AML-193 (cell line): ENCODE results near the gene RABGGTA.

Source experiments
- DNase-seq, 2 experiments: peaks; one replicate each; lab custom pipeline; 2025; lab: John Stamatoyannopoulos, UW

The RABGGTA gene

DNA sequence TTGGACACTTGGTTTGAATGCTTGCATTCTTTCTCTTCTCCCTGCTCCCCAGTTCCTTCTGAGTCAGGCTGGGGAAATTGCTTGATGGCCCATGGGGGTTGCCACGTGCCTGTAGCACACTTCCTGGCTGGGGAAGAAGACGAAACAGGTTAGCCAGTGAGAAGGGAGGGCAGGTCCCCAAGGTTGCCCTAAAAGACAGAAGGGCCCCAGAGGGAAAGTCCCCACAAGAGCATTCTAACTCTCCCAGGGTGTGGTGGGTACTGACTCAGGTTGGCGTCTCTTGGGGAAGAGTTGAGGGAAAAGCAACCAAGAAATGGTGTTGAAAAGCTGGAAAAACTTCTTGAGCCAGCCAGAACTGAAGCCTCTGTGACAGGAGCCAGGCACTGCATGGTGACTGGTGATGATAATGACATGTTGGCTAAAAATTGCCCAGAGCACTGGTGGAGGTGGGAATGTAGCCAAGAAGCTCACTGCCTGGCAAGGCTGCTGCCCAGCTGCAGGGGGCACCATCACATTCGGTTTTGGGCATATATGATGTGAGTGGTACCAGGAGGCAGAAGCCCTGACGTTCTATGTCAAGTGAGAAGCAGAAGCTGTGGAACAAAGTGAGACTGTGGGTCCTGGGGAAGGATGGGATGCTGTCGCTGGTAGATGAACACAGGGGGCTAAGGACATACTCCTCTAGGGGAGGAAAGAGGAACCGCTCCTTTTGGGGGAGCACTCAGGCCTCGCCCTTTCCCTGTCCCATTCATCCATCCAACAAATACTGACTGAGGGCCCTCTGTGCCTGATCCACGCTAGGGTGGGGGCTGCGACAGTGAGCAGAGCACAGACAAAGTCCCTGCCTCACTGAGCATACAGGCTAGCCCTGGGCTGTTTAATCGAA is 8.1 kb upstream of the RABGGTA start:
- DNase-seq: peak; percentile 26 to 38

DNA sequence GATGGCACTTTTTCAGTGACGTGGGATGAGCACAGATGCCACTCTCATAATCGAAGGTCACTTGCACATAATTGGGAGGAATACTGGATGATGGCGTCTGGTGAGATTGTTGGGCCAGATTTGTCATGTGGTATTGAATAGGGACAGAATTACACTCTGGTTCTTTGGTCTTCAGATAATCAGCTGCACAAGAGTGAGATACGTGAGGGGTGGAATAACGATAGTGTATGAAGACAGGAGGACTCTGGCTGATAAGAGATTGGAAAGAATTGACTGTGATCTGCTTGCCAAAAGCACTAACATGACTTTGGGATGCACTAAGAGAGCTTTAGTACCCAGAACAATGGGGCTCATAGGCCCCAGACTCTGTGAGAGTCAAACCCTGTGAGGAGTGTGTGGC is 7.0 kb upstream of the RABGGTA start:
- no peak for DNase-seq

DNA sequence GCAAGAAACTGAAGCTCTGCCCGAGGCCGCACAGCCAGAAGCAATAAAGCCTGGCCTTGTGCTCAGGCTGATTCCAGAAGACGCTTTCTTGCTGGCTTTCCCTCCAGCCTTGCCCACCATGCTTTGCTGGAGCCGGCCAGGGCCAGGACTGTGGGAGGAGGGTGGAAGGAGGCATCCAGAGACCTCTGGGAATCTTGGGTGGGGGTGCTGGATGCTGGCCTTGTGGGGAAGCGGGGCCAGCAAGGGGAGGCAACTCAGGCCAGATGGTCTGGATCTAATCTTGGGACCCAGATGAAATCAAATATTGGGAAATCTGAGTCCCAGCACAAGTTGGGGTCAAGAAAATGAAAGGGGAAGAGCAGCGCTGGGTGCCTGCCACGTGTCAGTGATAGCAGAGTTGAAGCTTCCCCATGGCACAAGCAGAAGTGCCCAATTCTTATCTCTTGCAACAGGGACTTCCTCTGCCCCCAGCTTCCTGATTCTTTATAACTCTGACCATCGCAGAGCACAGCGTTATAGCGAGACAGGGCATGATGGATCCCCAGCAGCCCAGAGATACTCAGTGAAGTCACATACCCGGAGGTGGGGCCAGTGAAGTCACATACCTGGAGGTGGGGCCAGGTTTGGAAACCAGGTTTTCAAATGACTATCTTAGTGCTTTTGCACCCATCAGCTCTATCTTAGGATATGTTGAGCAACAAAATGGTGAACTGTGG is 6.4 kb upstream of the RABGGTA start:
- DNase-seq: peak; percentile 81 to 82

DNA sequence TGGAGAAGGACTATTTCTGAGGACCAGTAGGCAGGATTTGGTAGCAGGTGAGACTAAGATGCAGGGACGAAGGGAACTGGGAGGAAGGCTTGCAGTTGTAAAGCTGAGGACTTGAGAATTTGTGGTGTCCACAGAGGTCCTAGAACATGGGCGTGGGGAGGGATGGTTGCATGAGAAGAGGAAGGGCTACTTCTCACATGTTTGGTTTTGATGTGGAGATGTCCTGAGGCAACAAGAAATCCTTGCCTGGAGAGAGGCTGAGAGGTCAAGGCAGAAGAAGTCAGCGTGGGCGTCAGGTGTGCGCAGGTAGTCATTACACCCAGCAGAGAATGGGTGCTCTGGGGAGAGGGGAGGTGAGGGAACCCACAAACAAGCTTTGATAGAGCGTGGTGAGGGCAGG is 5.7 kb upstream of the RABGGTA start:
- DNase-seq: no peak

DNA sequence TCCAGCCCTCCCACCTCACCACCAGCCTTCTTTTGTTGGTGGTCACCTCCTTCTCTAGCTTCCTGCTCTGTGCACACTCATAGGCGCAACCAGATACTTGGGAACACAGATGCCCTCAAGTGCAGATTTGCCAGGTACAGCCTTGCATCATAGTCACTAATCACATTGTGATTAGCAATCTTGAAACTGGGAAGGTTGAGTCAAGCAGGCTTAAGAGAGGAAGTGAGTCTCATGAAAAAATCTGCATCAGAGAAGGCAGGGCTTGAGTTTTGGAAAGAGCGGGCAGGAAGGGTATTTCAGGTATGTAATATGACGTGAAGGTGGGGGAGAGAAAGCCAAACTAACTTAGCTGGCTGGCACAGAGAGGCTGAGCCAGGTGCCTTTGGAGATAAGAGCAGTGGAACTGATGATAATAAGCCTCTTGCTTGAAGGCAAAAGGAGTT is 2.7 kb upstream of the RABGGTA start:
- peak; percentile 44 to 55 for DNase-seq

DNA sequence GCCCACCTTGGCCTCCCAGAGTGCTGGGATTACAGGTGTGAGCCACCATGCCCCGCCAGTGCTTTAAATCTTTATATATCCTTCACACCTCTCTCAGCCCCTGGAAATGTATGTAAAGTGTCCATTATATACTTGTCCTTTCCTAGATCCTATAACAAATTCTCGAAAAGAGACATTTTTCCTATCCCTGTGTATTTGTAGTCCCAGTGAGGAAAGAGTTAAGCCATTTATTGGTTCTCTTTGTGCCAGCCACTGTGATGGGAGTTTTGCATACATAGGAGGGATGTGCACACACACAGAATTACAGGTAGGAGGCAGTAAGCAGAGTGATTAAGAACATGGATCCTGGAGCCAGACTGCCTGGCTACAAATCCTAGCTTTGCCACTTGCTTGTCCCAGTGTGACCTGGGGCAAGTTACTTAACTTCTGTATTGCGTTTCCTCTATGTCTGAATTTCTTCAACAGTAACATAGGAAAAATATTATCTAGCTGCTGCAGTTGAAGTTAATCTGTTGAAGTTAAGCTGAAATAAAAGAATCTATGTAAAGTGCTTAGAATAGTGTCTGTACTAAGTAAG is 2.1 kb upstream of the RABGGTA start:
- peak; percentile 44 to 54 for DNase-seq

DNA sequence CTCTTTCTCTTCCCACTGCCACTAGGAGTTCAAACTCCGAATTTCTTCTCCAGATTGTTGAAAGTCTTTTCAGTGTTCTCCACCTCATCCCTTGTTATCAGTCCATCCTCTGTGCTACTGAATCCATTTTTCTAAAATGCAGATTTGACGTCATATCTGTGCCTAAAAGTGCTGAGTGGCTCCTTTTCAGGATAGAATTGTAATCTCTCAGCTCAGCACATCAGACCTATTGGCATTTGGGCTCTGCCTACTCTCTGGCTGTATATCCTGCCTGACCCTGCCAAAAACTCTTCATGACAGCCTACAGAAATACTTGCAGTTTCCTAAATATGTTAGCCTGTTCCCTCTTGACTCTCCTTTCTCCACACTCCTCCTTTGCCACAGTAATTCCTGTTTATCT is 1.1 kb upstream of the RABGGTA start:
- no peak for DNase-seq

DNA sequence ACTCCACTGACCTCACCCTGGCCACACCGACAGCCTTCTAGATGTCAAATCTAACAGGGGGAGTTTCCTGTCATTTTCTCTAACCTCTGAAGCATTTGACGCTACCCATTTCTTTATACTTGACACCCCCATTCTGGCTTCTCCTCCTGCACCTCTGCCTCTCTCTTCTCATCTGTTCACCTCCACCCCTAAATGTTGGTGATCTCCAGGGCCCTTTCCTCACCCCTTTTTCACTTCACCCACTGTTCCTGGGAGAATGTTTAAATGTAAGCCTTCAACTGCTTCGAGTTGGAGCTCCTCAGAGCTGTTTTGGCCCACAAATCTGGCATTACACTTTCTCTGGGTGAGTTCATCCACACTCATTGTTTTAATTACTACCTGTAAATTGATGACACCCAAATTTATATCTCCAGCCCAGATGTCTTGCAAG is 452 bp upstream of the RABGGTA start:
- no peak for DNase-seq

DNA sequence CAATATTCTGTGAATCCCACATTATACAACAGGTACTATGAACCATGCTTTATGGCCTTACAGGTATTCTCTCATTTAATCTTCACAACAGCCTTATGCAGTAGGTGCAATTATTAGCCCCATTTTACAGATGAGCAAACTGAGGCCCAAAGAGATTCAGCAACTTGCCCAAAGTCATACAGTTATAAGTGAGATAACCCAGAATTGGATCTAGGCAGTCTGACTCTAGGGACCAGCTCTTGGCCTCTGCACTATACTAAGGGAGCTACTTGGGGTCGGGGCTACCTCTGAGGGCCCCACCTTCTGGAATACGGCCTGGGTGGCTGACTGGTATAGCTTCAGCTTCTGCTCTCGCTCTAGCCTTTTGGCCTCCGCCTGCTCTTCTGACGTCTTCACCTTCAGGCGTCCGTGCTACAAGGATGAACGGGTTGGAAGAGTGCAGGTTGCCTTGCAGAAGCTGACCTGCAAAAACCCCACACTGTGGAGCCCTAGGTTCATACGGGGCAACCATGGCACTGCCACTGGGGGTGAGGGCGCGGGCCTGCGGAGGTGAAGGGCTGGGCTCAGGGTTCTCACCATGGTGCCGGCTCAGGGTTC is 762 bp downstream of the RABGGTA start:
- peak; percentile 27 to 54 for DNase-seq

DNA sequence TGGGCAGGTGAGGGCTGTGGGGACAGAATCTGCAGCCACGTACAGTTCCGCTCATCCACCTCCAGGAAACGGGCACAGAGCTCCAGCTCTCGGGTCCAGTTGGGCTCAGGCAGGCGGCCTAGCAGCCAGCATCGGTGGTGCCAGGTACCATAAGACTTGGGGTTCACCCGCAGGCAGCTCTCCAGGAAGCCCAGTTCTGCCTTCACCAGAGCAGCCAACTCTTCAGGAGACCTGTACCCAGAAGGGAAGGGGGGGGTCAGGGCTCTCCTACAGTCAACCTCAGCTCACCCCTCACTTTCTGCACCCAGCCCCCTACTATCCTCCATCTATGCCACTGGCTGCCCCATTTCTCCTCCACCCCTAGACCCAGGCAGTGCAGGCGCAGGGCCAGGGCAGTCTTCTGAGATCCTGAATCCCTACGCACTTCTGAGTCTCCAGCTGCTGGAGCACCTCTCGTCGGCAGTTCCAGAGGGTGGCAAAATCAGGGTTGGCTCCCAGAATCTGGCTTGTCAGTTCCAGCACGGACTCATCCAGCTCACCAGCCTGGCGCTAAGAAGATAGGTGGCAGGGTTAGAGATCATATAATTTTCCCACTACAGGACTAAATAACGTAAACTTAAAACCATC is 1.4 kb downstream of the RABGGTA start:
- no peak for DNase-seq

DNA sequence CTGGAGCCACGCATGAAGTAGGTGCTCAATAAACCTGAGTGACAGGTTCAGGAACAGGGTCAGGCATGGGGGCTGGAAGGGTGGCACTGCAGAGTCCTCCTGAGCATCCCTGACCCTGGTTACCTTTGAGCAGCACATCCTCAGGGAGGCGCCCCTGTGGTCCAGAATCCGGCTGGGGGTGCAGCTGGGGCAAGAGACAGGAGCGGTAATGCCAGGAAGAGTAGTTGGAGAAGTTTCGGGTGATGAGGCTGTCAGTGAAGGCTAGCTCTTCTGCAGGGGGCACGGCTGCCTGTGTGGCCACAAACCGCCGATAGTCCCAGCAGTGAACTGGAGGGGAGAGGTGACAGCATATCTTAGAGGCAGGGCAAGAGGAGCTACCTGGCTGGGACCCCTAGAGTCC is 2.0 kb downstream of the RABGGTA start:
- no peak for DNase-seq

DNA sequence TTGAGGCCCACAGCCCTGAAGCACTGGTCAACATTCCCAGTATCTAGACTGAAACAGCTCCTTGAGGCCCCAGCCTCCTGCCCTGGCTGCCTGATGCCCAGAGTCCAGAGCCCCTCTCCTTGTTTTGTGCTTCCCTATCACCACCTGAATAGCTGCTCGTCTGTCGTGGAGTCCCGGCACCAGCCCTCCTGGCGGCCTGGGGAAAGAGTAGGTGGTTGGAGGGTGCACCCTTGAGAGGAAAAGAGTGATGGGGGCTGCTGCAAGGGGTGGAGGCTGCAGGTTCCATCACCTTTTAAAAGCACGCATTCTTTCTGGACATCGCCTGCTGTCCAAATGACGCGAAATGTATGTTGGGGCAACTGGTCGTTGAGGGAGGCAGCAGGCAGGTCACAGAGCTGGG is 3.2 kb downstream of the RABGGTA start:
- no peak for DNase-seq

DNA sequence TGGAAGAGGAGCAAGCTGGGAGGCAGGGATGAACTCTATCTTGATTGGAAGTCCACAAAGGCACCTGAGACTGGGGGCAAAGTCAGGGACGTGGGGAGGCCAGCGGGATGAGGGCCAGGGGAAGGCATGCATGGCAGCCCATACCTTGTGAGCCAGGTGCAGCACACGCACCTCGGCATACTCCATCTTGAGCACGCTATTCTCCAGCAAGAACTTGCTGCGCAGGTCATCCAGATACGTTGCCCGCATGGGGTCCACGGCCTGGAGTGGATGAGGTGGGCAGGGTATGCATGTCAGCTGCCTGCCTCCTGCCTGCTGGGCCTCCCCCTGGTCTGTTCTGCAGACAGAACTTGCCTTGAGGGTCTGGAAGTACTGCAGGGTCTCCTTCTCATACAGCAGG is 3.9 kb downstream of the RABGGTA start:
- DNase-seq: no peak

DNA sequence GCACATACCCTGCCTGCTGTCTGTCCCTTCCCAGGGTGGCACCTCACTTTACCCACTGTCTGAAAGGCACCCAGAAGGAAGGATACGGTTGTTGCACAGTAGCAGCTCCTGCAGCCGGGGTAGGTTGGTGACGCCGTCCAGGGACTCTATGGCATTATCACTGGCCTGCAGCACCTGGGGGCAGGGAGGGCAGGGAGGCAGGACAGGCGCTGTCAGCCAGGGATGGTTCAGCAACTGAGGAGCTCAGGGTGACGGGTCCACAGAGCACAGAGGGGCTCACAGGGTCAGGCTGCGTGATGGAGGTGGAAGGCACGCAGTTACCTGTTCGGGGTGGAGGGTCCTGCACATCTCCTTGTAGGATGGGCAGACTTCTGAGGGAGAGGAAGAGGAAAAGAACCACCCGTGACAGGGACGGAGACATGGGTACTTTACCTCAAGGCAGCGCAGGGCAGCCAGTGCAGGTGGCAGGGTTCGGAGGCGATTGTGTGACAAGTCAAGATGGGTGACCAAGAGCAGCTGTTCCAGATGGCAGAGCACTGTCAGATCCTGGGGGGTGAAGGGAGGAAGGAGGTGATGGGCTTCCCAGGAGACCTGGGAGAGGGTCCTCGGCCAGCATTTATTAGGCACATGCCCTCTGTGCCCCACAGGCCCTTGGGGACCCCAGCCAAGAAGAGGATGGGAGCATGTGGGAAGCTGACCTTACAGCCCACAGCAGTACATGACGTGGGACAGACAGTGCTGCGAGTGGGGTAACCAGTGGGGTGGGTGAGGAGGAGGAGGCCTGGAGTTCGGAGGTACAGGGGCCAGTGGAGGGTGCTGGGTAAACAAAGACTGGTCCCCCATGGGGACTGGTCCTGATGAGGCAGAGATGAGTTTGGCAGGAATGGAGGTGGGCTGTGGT is 4.8 kb downstream of the RABGGTA start:
- no peak for DNase-seq

DNA sequence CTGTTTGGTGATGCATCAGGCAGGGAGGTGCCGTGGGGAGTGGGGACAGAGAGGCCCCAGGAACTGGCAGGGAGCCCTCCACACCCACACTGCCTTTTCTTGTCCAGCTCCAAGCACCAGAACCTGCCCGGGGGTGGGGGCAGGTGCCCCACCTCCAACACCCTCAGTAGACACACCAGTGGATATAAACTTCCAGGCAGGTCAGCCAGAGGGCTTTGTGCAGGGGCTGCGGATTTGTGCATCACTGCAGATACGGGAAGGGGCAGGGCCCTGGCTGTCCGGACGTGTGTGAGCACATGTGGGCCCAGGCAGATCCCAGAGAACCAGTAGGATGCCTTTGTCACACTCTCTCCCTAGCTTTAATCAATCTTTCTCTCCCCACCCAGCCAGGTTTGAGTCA is 7.1 kb downstream of the RABGGTA start:
- no peak for DNase-seq

DNA sequence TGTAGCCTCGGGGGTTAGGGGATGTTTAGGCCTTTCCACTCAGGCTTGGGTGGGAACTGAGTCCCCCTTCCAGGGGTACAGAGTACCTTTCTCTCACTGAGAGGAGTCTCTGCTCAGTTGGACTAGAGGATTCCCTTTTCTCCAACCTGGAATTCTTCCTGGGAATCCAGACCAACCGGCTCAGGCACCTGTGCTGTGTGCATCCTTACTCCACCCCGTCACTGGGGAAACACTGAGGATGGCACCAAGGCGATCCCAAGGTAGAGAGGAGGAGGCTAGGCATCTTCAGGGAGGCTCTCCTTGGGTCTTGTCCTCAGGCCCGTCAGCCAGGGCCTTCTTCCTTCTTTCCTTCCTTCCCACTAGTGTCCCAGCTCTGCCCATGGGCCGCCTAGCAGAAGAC is 7.5 kb downstream of the RABGGTA start:
- DNase-seq: no peak

DNA sequence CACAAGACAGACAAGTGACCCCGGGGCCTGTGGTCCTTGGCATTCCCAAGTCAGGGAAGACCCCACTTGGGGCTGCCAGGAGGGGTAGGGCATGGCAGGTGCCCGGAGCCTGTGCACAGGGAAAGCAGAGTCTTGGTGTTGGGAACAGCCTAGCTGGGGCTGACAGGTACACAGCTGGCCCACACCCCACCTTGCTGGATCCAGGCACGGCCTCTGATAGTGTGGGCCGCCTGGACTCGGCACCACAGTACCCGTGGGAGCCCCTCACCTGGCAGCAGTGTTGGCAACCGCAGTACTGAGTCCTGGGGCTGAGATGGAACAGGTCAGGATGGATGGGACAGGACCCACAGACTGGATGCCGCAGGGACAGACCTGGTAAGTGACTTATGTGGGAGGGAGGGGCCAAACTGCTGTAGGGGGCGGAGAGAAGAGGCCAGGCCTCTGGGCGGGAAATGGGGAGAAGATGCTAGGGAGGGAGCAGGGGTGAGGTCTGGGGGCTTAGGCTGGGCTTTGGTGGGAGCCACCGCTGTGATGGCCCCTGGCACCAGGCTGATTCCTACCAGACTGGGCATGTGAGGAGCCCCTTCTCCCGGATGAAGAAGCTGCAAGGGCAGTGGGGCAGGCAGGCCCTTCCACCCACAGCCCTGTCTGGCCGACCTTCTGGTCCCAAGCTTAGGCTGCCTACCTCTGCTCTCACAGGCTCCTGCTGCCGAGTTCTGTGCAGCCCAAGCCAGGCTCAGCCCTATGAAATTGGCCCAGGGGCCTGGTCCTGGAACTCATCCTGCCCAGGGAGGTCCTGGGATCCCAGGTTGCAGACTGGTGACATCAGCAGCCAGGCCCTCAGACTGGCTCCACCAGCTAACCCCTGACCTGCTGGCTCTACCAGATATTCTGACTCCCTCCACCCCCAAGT is 8.3 kb downstream of the RABGGTA start, which contains the start of gene TGM1:
TGM1 (minus strand) TSS at position 357 of the 913 bp plus-strand sequence. CDS start 825 bp downstream, outside the sequence.
- DNase-seq: no peak

DNA sequence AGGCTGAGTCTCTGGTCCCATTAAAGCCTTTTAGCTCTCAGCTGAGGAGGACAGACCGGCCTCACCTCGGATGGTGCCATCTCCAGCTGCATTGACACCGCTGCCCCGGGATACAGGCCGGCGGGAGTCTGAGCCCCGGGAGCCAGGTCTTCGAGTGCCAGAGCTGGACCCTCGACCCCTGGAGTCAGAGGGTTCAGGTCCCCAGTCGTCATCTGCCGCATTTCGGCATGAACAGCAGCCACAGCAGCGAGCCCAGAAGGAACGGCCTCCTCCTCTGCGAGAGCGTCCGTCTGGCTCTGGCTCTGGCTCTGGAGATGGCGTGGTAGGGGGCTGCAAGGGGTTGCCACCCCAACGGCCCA is 9.4 kb downstream of the RABGGTA start:
- no peak for DNase-seq

DNA sequence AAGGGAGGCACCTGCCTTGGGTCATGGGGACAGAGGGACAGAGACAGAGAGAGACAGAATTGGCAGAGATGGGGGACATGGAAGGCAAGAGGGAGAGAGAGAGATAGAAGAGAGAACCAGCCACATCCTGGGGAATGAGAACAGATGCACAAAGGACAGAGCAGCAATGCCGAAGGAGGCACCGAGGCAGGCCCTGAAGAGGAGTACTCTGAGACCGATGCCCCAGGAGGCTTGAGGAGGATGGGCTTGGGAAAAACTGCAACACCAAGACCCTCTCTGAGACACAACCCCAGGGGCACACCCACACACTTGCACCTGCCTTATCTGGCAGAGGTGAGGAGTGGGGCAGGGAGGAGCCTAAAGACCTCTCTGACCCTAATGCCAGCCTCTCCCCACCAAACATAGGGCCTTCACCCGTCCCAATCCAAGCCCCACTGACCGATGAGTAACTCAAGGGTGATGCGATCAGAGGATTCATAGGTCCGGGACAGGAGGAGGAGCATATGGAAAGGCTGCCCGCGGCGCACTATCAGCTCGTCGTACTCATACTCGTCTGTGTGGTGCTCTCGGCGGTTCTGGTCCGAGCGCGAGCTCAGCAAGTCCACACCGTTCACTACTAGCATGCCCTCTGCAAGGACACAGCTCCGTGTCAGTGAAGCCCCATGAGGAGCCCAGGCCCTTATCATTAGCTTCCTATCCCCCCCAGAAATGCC is 10.0 kb downstream of the RABGGTA start:
- DNase-seq: no peak
